BLaER1 (cell line): ENCODE data around the gene PFN4.
"Not testable (repeated sequence)": the region's sequence is repeated elsewhere in the genome, so short reads cannot be mapped to it uniquely, and the experiment has no call there.

Source experiments
- H3K27ac ChIP-seq: shearing (Covaris generic); formaldehyde crosslinking; 2 replicates; pipeline ENCODE4 v1.8.1; 2022
- H3K27me3 ChIP-seq: shearing (Covaris generic); formaldehyde crosslinking; 2 replicates; pipeline ENCODE4 v1.8.1; 2022
- H3K36me3 ChIP-seq: shearing (Covaris generic); formaldehyde crosslinking; 2 replicates; pipeline ENCODE4 v1.8.1; 2022
- H3K4me1 ChIP-seq: shearing (Covaris generic); formaldehyde crosslinking; 2 replicates; pipeline ENCODE4 v1.8.1; 2022
- H3K4me2 ChIP-seq: shearing (Covaris generic); formaldehyde crosslinking; 2 replicates; pipeline ENCODE4 v1.8.1; 2022
- H3K4me3 ChIP-seq: shearing (Covaris generic); formaldehyde crosslinking; 2 replicates; pipeline ENCODE4 v1.8.1; 2022
- H3K9ac ChIP-seq: shearing (Covaris generic); formaldehyde crosslinking; 2 replicates; pipeline ENCODE4 v1.8.1; 2022
- H3K9me3 ChIP-seq: shearing (Covaris generic); formaldehyde crosslinking; 2 replicates; pipeline ENCODE4 v1.8.1; 2022
- H4K20me1 ChIP-seq: shearing (Covaris generic); formaldehyde crosslinking; 2 replicates; pipeline ENCODE4 v1.8.1; 2022
- Cebpa-rat ChIP-seq: shearing (Covaris generic); IDR thresholded peaks from 2 replicates; pipeline ENCODE4 v1.8.1; 2022

Gene PFN4

GRCh38 chr2:24153478-24153877, 30.3 kb upstream of the PFN4 start:
- Histone ChIP-seq H3K4me1 (no peaks in the 10 kb centered on the region), H3K9me3 (peaks cover 5% of the 10 kb centered on the region; the same call in 1 of the 2 replicates), H3K4me2 (no peak overlapping the region), H3K27me3 (no peaks in the 10 kb centered on the region), H3K27ac (no peak overlapping the region), H3K36me3 (peaks cover 6% of the 10 kb centered on the region; the same call in 1 of the 2 replicates), H3K4me3 (no peak overlapping the region), H3K9ac (no peak overlapping the region), H4K20me1 (no peaks in the 10 kb centered on the region)
- no peak for TF ChIP-seq Cebpa-rat

- no peaks in the 10 kb centered on the region for H3K4me1 ChIP-seq
- H3K9me3 ChIP-seq, result peaks cover 13% of the 10 kb centered on the region
- peaks cover 12% of the 10 kb centered on the region for H3K36me3 ChIP-seq
- H3K4me3 ChIP-seq, result no peak overlapping the region
- H3K4me2 ChIP-seq, result no peak overlapping the region
- no peaks in the 10 kb centered on the region for H3K27me3 ChIP-seq
- no peak overlapping the region for H3K27ac ChIP-seq
- no peaks in the 10 kb centered on the region for H4K20me1 ChIP-seq
- H3K9ac ChIP-seq, result no peak overlapping the region
- no peak for TF ChIP-seq Cebpa-rat
These were observed 29.5 kb upstream of the PFN4 start for GRCh38 chr2:24152413-24153197.

- Histone ChIP-seq H4K20me1 (no peaks in the 10 kb centered on the region), H3K4me2 (no peak overlapping the region), H3K4me1 (no peaks in the 10 kb centered on the region), H3K27me3 (no peaks in the 10 kb centered on the region), H3K9ac (no peak overlapping the region), H3K27ac (no peak overlapping the region), H3K4me3 (no peak overlapping the region), H3K9me3 (peaks cover 21% of the 10 kb centered on the region), H3K36me3 (peaks cover 24% of the 10 kb centered on the region)
- TF ChIP-seq Cebpa-rat, result no peak
These were observed 24.2 kb upstream of the PFN4 start for GRCh38 chr2:24147364-24147763.

GRCh38 chr2:24140305-24140704, 17.2 kb upstream of the PFN4 start:
- not testable (repeated sequence) for H3K27ac ChIP-seq, H3K27me3 ChIP-seq, H3K4me3 ChIP-seq, H3K9ac ChIP-seq, H3K4me2 ChIP-seq, H3K4me1 ChIP-seq, H4K20me1 ChIP-seq, H3K9me3 ChIP-seq
- H3K36me3 ChIP-seq, result peaks cover 12% of the 10 kb centered on the region; the same call in 1 of the 2 replicates

- Histone ChIP-seq H3K27ac (no peak overlapping the region), H3K4me1 (no peaks in the 10 kb centered on the region), H4K20me1 (no peaks in the 10 kb centered on the region), H3K4me2 (no peak overlapping the region), H3K27me3 (no peaks in the 10 kb centered on the region), H3K9ac (no peak overlapping the region), H3K9me3 (peaks cover 24% of the 10 kb centered on the region), H3K36me3 (peaks cover 4% of the 10 kb centered on the region; the same call in 1 of the 2 replicates), H3K4me3 (no peak overlapping the region)
- TF ChIP-seq Cebpa-rat, result no peak
These were observed 9.4 kb upstream of the PFN4 start for GRCh38 chr2:24132543-24132942.

- Histone ChIP-seq H3K4me1 (peaks cover 23% of the 10 kb centered on the region), H3K9ac (no peak overlapping the region), H3K9me3 (no peaks in the 10 kb centered on the region), H3K27me3 (no peaks in the 10 kb centered on the region), H3K27ac (no peak overlapping the region), H3K4me2 (no peak overlapping the region), H3K36me3 (no peaks in the 10 kb centered on the region), H3K4me3 (no peak overlapping the region), H4K20me1 (no peaks in the 10 kb centered on the region)
- no peak for TF ChIP-seq Cebpa-rat
These were observed 2.8 kb upstream of the PFN4 start for GRCh38 chr2:24125956-24126355.

- H3K4me3 ChIP-seq, result peak overlapping the region; percentile 82
- no peaks in the 10 kb centered on the region for H3K36me3 ChIP-seq
- peak overlapping the region; percentile 89 for H3K27ac ChIP-seq
- no peak for TF ChIP-seq Cebpa-rat
- H4K20me1 ChIP-seq, result no peaks in the 10 kb centered on the region
- H3K27me3 ChIP-seq, result no peaks in the 10 kb centered on the region
- peaks cover 23% of the 10 kb centered on the region for H3K4me1 ChIP-seq
- H3K9ac ChIP-seq, result peak overlapping the region; percentile 91
- H3K9me3 ChIP-seq, result no peaks in the 10 kb centered on the region
- peak overlapping the region; percentile 93 for H3K4me2 ChIP-seq
These were observed 917 bp upstream of the PFN4 start for GRCh38 chr2:24123922-24124580.

GRCh38 chr2:24122366-24123194, 554 bp downstream of the PFN4 start:
- H3K27ac ChIP-seq, result peak overlapping the region; percentile 89

GRCh38 chr2:24121469-24121868, 1.7 kb downstream of the PFN4 start:
- Histone ChIP-seq H3K27ac (no peak overlapping the region), H3K36me3 (no peaks in the 10 kb centered on the region), H3K27me3 (no peaks in the 10 kb centered on the region), H3K4me2 (no peak overlapping the region), H3K9me3 (no peaks in the 10 kb centered on the region), H3K9ac (no peak overlapping the region), H4K20me1 (no peaks in the 10 kb centered on the region), H3K4me3 (no peak overlapping the region), H3K4me1 (peaks cover 32% of the 10 kb centered on the region)
- no peak for TF ChIP-seq Cebpa-rat

More at GRCh38 chr2:24122366-24123194, 554 bp downstream of the PFN4 start:
- H3K27me3 ChIP-seq, result no peaks in the 10 kb centered on the region
- peak overlapping the region; percentile 82 for H3K4me3 ChIP-seq
- H3K4me2 ChIP-seq, result peak overlapping the region; percentile 93
- TF ChIP-seq Cebpa-rat, result no peak
- H3K9ac ChIP-seq, result peak overlapping the region; percentile 91
- peaks cover 31% of the 10 kb centered on the region for H3K4me1 ChIP-seq
- no peaks in the 10 kb centered on the region for H4K20me1 ChIP-seq
- H3K9me3 ChIP-seq, result no peaks in the 10 kb centered on the region
- H3K36me3 ChIP-seq, result no peaks in the 10 kb centered on the region
